ENCODE measurements around the gene FGGY.

FGGY gene

GRCh38 chr1:59509341-59509875 lies 212.5 kb downstream of the FGGY start:
- ChIA-PET POLR2A (no interaction called here), CTCF (no interaction called here)
- TF ChIP-seq CTCF (IDR thresholded peaks at IDR 0.05; ENCODE audit: insufficient read depth, low read length, missing control alignments): no peak
- no peak overlapping the region for H3K4me3 ChIP-seq (ENCODE audit: low read depth, low read length)
- no peak for DNase-seq (ENCODE audit: low read depth, low spot score)

GRCh38 chr1:59510249-59510648 lies 213.4 kb downstream of the FGGY start:
- no peak for DNase-seq (ENCODE audit: low read depth, low spot score)
- POLR2A ChIA-PET: no interaction called here
- no peak for TF ChIP-seq CTCF (IDR thresholded peaks at IDR 0.05; ENCODE audit: insufficient read depth, low read length, missing control alignments)
- CTCF ChIA-PET: no interaction called here
- H3K4me3 ChIP-seq (ENCODE audit: low read depth, low read length): no peak overlapping the region

- no peak overlapping the region for H3K4me3 ChIP-seq (ENCODE audit: low read depth, low read length)
- DNase-seq (ENCODE audit: low read depth, low spot score): no peak
- TF ChIP-seq CTCF (IDR thresholded peaks at IDR 0.05; ENCODE audit: insufficient read depth, low read length, missing control alignments): no peak
- CTCF ChIA-PET: no interaction called here
- POLR2A ChIA-PET: no interaction called here
Observed at GRCh38 chr1:59511476-59512465, 214.9 kb downstream of the FGGY start.

GRCh38 chr1:59512702-59513101 lies 215.8 kb downstream of the FGGY start:
- H3K4me3 ChIP-seq (ENCODE audit: low read depth, low read length): no peak overlapping the region
- CTCF ChIA-PET: no interaction called here
- TF ChIP-seq CTCF (IDR thresholded peaks at IDR 0.05; ENCODE audit: insufficient read depth, low read length, missing control alignments): no peak
- POLR2A ChIA-PET: no interaction called here
- DNase-seq (ENCODE audit: low read depth, low spot score): no peak

GRCh38 chr1:59514061-59514909 lies 217.4 kb downstream of the FGGY start:
- no peak for DNase-seq (ENCODE audit: low read depth, low spot score)
- TF ChIP-seq CTCF (IDR thresholded peaks at IDR 0.05; ENCODE audit: insufficient read depth, low read length, missing control alignments): no peak
- ChIA-PET POLR2A (no interaction called here), CTCF (no interaction called here)
- no peak overlapping the region for H3K4me3 ChIP-seq (ENCODE audit: low read depth, low read length)

- ChIA-PET CTCF (no interaction called here), POLR2A (interaction anchor here (1.0 kb wide), 1 partner anchor 220 kb away, joined by 3 read pairs; the partner anchor contains the start of gene FGGY)
- H3K4me3 ChIP-seq (ENCODE audit: low read depth, low read length): no peak overlapping the region
- no peak for TF ChIP-seq CTCF (IDR thresholded peaks at IDR 0.05; ENCODE audit: insufficient read depth, low read length, missing control alignments)
- no peak for DNase-seq (ENCODE audit: low read depth, low spot score)
Observed at GRCh38 chr1:59516881-59517280, 220.0 kb downstream of the FGGY start.

Data from AG04449 (cell line).